Measurements from ENCODE around the gene BIK. TPM values are rescaled to one million over a fixed set of nuclear protein-coding genes. Genes with fewer than 3 reads are reported as not detected.
"Not testable (repeated sequence)": the region's sequence is repeated elsewhere in the genome, so short reads cannot be mapped to it uniquely, and the experiment has no call there.

BIK gene
- total RNA-seq, 1 experiment from 2014 or later = 3.2 TPM

DNA sequence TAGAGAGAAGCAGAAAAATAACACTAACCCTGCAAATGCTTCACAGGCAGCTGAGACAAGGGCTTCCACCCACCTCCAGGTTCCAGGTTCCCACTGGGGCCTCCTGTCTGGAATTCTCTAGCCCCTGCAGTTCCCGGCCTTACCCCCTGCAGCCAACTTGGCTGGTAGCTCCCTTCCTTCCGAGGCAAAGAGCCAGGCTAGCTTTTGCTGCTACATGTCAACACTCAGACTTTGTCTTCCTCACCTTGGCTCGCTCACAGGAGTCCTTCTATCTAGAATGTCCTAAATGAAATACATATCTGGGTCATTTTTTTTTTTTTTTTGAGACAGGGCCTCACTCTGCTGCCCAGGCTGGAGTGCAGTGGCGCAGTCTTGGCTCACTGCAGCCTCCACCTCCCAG is 11.5 kb upstream of the BIK start (continued):
- TF ChIP-seq USF1 (CRISPR knock-in tag; IDR thresholded peaks at IDR 0.05) (no peak), RELA (CRISPR knock-in tag; IDR thresholded peaks at IDR 0.05; ENCODE audit: borderline replicate concordance) (no peak), SMAD4 (CRISPR knock-in tag; IDR thresholded peaks at IDR 0.05) (no peak), E2F5 (CRISPR knock-in tag; IDR thresholded peaks at IDR 0.05) (no peak), KAT7 (CRISPR knock-in tag; IDR thresholded peaks at IDR 0.05; ENCODE audit: borderline replicate concordance) (no peak), ATF1 (CRISPR knock-in tag; IDR thresholded peaks at IDR 0.05) (no peak), MYBL2 (CRISPR knock-in tag; IDR thresholded peaks at IDR 0.05) (no peak), RORB (CRISPR knock-in tag; IDR thresholded peaks at IDR 0.05) (no peak), ZSCAN18 (CRISPR knock-in tag; IDR thresholded peaks at IDR 0.05) (no peak)

- H3K4me3 Mint-ChIP-seq = no peak overlapping the region
- POLR2A ChIA-PET = no interaction called here
- peaks cover 16% of the 10 kb centered on the region for H3K9me3 Mint-ChIP-seq
These were observed 10.3 kb upstream of the BIK start for GRCh38 chr22:43100225-43100624.

DNA sequence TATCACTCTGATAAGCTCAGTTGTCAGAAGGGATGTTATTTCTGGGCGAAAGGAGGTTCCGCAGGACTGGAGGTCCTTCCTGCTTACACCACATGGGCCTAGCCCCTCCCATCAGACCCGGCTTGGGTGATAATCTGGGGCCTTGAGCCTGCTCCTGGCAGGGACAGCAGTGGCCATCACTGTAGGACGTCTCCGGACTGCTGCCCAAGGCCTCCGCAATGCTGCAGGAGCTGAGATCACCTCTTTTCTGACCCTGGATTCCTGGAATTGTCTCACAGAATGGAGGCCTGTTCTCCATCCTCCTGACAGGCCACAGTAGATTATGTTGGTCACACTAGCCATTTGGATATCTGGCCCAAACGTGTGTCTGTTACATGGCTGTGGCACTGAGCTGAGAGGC is 9.2 kb upstream of the BIK start:
- peaks cover 6% of the 10 kb centered on the region for H3K36me3 Mint-ChIP-seq
- ChIA-PET POLR2A (no interaction called here), CTCF (interaction anchor here (0.9 kb wide), 1 partner anchor 58 kb away, joined by 3 read pairs; no protein-coding TSS in a partner anchor)
- ATAC-seq = no peak
- H3K4me3 Mint-ChIP-seq = no peak overlapping the region
- peaks cover 8% of the 10 kb centered on the region for H3K9me3 Mint-ChIP-seq
- H3K4me1 Mint-ChIP-seq = no peaks in the 10 kb centered on the region; the same call in 1 of the 2 replicates
- no peak for DNase-seq (ENCODE audit: low spot score)
- no peak overlapping the region for H3K27ac Mint-ChIP-seq
- TF ChIP-seq ZNF512 (CRISPR knock-in tag; IDR thresholded peaks at IDR 0.05; ENCODE audit: borderline replicate concordance) = no peak
- TF ChIP-seq RELA (CRISPR knock-in tag; IDR thresholded peaks at IDR 0.05; ENCODE audit: borderline replicate concordance) = no peak
- TF ChIP-seq JUN (CRISPR knock-in tag; IDR thresholded peaks at IDR 0.05) = no peak
- no peak for TF ChIP-seq USF1 (CRISPR knock-in tag; IDR thresholded peaks at IDR 0.05)
- TF ChIP-seq NR3C1 (CRISPR knock-in tag; conservative IDR thresholded peaks at IDR 0.05; ENCODE audit: low read depth) = no peak
- no peak for TF ChIP-seq ZNF232 (CRISPR knock-in tag; IDR thresholded peaks at IDR 0.05)
- TF ChIP-seq ZNF121 (CRISPR knock-in tag; IDR thresholded peaks at IDR 0.05) = no peak
- TF ChIP-seq KAT7 (CRISPR knock-in tag; IDR thresholded peaks at IDR 0.05; ENCODE audit: borderline replicate concordance) = no peak
- TF ChIP-seq ZNF138 (CRISPR knock-in tag; conservative IDR thresholded peaks at IDR 0.05) = no peak
- no peak for TF ChIP-seq ELF4 (CRISPR knock-in tag; IDR thresholded peaks at IDR 0.05; ENCODE audit: low read depth)
- TF ChIP-seq, protein P1, sequence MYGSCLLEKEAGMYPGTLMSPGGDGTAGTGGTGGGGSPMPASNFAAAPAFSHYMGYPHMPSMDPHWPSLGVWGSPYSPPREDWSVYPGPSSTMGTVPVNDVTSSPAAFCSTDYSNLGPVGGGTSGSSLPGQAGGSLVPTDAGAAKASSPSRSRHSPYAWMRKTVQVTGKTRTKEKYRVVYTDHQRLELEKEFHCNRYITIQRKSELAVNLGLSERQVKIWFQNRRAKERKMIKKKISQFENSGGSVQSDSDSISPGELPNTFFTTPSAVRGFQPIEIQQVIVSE (CRISPR knock-in tag; IDR thresholded peaks at IDR 0.05; ENCODE audit: borderline replicate concordance) = no peak
- no peak for TF ChIP-seq TEAD1 (CRISPR knock-in tag; IDR thresholded peaks at IDR 0.05)
- no peaks in the 10 kb centered on the region; the same call in none of the 2 replicates for H3K27me3 Mint-ChIP-seq (ENCODE audit: low read depth)

More at GRCh38 chr22:43100225-43100624, 10.3 kb upstream of the BIK start:
- ATAC-seq (no peak), DNase-seq (ENCODE audit: low spot score) (no peak)
- TF ChIP-seq NR1H2 (CRISPR knock-in tag; IDR thresholded peaks at IDR 0.05) (no peak), TP53 (CRISPR knock-in tag; IDR thresholded peaks at IDR 0.05) (no peak), ZNF317 (CRISPR knock-in tag; IDR thresholded peaks at IDR 0.05; ENCODE audit: borderline replicate concordance, low read depth) (no peak), NFE2L1 (CRISPR knock-in tag; IDR thresholded peaks at IDR 0.05) (no peak), KAT7 (CRISPR knock-in tag; IDR thresholded peaks at IDR 0.05; ENCODE audit: borderline replicate concordance) (no peak), SMAD3 (CRISPR knock-in tag; IDR thresholded peaks at IDR 0.05; ENCODE audit: borderline replicate concordance) (no peak), NR2C2 (CRISPR knock-in tag; IDR thresholded peaks at IDR 0.05) (no peak), TCF7 (CRISPR knock-in tag; IDR thresholded peaks at IDR 0.05; ENCODE audit: low read depth) (no peak)
- Mint-ChIP-seq H3K27ac (no peak overlapping the region), H3K4me1 (peaks cover 3% of the 10 kb centered on the region; the same call in 1 of the 2 replicates), H3K36me3 (peaks cover 11% of the 10 kb centered on the region), H3K27me3 (ENCODE audit: low read depth) (no peaks in the 10 kb centered on the region; the same call in none of the 2 replicates)
- CTCF ChIA-PET = no interaction called here

GRCh38 chr22:43104056-43104625 is 6.4 kb upstream of the BIK start:
- POLR2A ChIA-PET; H3K9me3 Mint-ChIP-seq; ATAC-seq; H3K4me1 Mint-ChIP-seq; CTCF ChIA-PET; H3K27ac Mint-ChIP-seq; DNase-seq (ENCODE audit: low spot score); H3K36me3 Mint-ChIP-seq; H3K4me3 Mint-ChIP-seq: not testable (repeated sequence)
- peaks cover 25% of the 10 kb centered on the region for H3K27me3 Mint-ChIP-seq (ENCODE audit: low read depth)

All from WTC11 (cell line).